ENCODE data around the gene SNPH. TPM values are rescaled to one million over a fixed set of nuclear protein-coding genes. Genes with fewer than 3 reads are reported as not detected.

SNPH gene
- polyA plus RNA-seq, 2 of the 4 experiments (the other 2 are of a cell fraction), result 1.1 to 5.2 TPM

DNA sequence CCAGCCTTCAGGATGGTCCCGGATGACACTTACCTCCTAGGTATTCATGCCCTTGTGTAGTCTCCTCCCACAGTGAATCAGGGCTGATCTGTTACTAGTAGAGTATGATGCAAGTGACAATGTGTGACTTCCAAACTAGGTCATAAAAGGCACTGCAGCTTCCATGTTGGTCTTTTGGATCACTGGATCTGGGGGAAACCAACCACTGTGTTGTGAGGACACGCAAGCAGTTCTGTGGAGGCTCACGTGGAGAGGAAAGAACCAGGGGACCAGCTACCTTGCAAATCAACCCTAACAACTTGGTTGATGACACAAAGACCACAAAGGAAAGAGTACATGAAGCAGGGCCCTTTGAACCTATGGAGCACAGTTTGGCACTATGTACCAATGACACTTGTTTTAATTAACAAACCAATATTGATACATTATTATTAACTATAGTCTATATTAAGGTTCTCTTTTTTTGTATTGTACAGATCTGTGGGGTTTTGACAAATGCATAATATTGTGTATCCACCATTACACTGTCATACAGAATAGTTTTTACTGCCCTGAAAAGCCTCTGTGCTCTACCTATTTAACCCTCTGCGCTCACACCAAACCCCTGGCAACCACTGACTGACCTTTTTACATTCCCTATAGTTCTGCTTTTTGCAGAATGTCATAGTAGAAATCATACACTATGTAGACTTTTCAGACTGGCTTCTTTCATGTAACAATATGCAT is 79.1 kb downstream of the SNPH start:
- H3K27ac ChIP-seq, result no peak overlapping the region
- no peak for TF ChIP-seq ATOH8 (CRISPR knock-in tag; IDR thresholded peaks at IDR 0.05; ENCODE audit: low read depth)
- no peak for TF ChIP-seq CHD4 (IDR thresholded peaks at IDR 0.05; ENCODE audit: borderline replicate concordance)
- no peak for TF ChIP-seq NR3C1 (IDR thresholded peaks at IDR 0.05)
- no peak for TF ChIP-seq EHF (CRISPR knock-in tag; IDR thresholded peaks at IDR 0.05)
- no peak for TF ChIP-seq MAX (IDR thresholded peaks at IDR 0.05)
- TF ChIP-seq HDAC2 (IDR thresholded peaks at IDR 0.05), result no peak
- TF ChIP-seq RCOR1 (IDR thresholded peaks at IDR 0.05; ENCODE audit: low read depth, low read length), result no peak
- TF ChIP-seq, protein P1, sequence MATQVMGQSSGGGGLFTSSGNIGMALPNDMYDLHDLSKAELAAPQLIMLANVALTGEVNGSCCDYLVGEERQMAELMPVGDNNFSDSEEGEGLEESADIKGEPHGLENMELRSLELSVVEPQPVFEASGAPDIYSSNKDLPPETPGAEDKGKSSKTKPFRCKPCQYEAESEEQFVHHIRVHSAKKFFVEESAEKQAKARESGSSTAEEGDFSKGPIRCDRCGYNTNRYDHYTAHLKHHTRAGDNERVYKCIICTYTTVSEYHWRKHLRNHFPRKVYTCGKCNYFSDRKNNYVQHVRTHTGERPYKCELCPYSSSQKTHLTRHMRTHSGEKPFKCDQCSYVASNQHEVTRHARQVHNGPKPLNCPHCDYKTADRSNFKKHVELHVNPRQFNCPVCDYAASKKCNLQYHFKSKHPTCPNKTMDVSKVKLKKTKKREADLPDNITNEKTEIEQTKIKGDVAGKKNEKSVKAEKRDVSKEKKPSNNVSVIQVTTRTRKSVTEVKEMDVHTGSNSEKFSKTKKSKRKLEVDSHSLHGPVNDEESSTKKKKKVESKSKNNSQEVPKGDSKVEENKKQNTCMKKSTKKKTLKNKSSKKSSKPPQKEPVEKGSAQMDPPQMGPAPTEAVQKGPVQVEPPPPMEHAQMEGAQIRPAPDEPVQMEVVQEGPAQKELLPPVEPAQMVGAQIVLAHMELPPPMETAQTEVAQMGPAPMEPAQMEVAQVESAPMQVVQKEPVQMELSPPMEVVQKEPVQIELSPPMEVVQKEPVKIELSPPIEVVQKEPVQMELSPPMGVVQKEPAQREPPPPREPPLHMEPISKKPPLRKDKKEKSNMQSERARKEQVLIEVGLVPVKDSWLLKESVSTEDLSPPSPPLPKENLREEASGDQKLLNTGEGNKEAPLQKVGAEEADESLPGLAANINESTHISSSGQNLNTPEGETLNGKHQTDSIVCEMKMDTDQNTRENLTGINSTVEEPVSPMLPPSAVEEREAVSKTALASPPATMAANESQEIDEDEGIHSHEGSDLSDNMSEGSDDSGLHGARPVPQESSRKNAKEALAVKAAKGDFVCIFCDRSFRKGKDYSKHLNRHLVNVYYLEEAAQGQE (IDR thresholded peaks at IDR 0.05), result no peak
- TF ChIP-seq BCL3 (IDR thresholded peaks at IDR 0.05), result no peak
- no peak for TF ChIP-seq TP53 (CRISPR knock-in tag; IDR thresholded peaks at IDR 0.05)
- TF ChIP-seq MAZ (IDR thresholded peaks at IDR 0.05; ENCODE audit: borderline replicate concordance, low read depth, low read length), result no peak
- TF ChIP-seq ZNF302 (CRISPR knock-in tag; IDR thresholded peaks at IDR 0.05), result no peak
- TF ChIP-seq CEBPB (IDR thresholded peaks at IDR 0.05), result no peak
- TF ChIP-seq, protein P2, sequence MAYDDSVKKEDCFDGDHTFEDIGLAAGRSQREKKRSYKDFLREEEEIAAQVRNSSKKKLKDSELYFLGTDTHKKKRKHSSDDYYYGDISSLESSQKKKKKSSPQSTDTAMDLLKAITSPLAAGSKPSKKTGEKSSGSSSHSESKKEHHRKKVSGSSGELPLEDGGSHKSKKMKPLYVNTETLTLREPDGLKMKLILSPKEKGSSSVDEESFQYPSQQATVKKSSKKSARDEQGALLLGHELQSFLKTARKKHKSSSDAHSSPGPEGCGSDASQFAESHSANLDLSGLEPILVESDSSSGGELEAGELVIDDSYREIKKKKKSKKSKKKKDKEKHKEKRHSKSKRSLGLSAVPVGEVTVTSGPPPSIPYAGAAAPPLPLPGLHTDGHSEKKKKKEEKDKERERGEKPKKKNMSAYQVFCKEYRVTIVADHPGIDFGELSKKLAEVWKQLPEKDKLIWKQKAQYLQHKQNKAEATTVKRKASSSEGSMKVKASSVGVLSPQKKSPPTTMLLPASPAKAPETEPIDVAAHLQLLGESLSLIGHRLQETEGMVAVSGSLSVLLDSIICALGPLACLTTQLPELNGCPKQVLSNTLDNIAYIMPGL (CRISPR knock-in tag; IDR thresholded peaks at IDR 0.05; ENCODE audit: borderline replicate concordance), result no peak
- no peak for TF ChIP-seq NFE2L2 (conservative IDR thresholded peaks at IDR 0.05; ENCODE audit: low read length)
- POLR2A ChIA-PET, result no interaction called here
- WGBS (ENCODE audit: missing lambda C conversion rate), result 85% methylated on average over 4 of the region's 4 CpGs
- no peak for DNase-seq (ENCODE audit: low read depth in 1 of 2, low spot score in 1 of 2)
- no peaks in the 10 kb centered on the region for H3K4me1 ChIP-seq
- no peak overlapping the region for H3K4me2 ChIP-seq
- H3K9me3 ChIP-seq, result peaks cover 27% of the 10 kb centered on the region; the same call in 2 of the 3 replicates
- no peak for ATAC-seq
- H3K4me3 ChIP-seq, result no peak overlapping the region
- peak; percentile 63 for FAIRE-seq
- CTCF ChIA-PET, result interaction anchor here (0.6 to 1.2 kb wide), 4 partner anchors 10 to 164 kb away, joined by 3 read pairs; partner anchors contain the start of gene NSFL1C

DNA sequence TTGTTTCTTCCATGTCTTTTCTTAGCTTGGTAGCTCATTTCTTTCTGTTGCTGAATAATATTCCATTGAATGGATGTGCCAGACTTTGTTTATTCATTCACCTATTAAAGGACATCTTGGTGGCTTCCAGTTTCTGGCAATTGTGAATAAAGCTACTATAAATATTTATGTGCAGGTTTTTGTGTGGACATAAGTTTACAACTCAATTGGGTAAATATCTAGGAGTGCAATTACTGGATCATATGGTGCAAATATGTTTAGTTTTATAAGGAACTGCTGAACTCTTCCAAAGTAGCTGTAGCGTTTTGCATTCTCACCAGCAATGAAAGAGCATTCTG is 79.6 kb downstream of the SNPH start:
- DNase-seq (ENCODE audit: low read depth in 1 of 2, low spot score in 1 of 2) (no peak), ATAC-seq (no peak), FAIRE-seq (peak; percentile 23)
- ChIA-PET POLR2A (no interaction called here), CTCF (no interaction called here)
- 88% methylated on average over 1 of the region's 1 CpG for WGBS (ENCODE audit: missing lambda C conversion rate)
- Histone ChIP-seq H3K4me2 (no peak overlapping the region), H3K4me1 (no peaks in the 10 kb centered on the region), H3K27ac (no peak overlapping the region), H3K9me3 (peaks cover 27% of the 10 kb centered on the region; the same call in 2 of the 3 replicates), H3K4me3 (no peak overlapping the region)
- TF ChIP-seq MAX (IDR thresholded peaks at IDR 0.05), result no peak
- no peak for TF ChIP-seq PHF8 (IDR thresholded peaks at IDR 0.05; ENCODE audit: borderline replicate concordance, low read depth)
- no peak for TF ChIP-seq TFCP2L1 (CRISPR knock-in tag; IDR thresholded peaks at IDR 0.05)
- TF ChIP-seq, protein P2 (CRISPR knock-in tag; IDR thresholded peaks at IDR 0.05; ENCODE audit: borderline replicate concordance), result no peak
- no peak for TF ChIP-seq RNF2 (IDR thresholded peaks at IDR 0.05; ENCODE audit: borderline replicate concordance, low read depth)
- TF ChIP-seq MAFK (IDR thresholded peaks at IDR 0.05; ENCODE audit: partially characterized antibody), result no peak
- no peak for TF ChIP-seq NR3C1 (IDR thresholded peaks at IDR 0.05)
- no peak for TF ChIP-seq HOXB5 (CRISPR knock-in tag; IDR thresholded peaks at IDR 0.05)
- no peak for TF ChIP-seq KDM1A (IDR thresholded peaks at IDR 0.05; ENCODE audit: low read depth)
- TF ChIP-seq CHD4 (IDR thresholded peaks at IDR 0.05; ENCODE audit: borderline replicate concordance), result no peak
- no peak for TF ChIP-seq GATA3 (IDR thresholded peaks at IDR 0.05; ENCODE audit: borderline replicate concordance)
- no peak for TF ChIP-seq HES2 (IDR thresholded peaks at IDR 0.05)
- TF ChIP-seq BCL3 (IDR thresholded peaks at IDR 0.05), result no peak
- no peak for TF ChIP-seq RAD21 (conservative IDR thresholded peaks at IDR 0.05 in 1 of 2, IDR thresholded peaks at IDR 0.05 in 1 of 2)
